HepG2 (cell line): ENCODE measurements around the gene PRMT5. TPM values are rescaled to one million over a fixed set of nuclear protein-coding genes. Genes with fewer than 3 reads are reported as not detected.

Source experiments
- ATF4 ChIP-seq, 2 experiments: fragments of 450-650 bp in 1 of 2; sonication (generic) in 1 of 2; formaldehyde crosslinking; IDR thresholded peaks; 2 replicates each; pipeline versions ENCODE4 v1.5.0 to v1.8.0; 2020 to 2022; ENCODE audit warnings: mild to moderate bottlenecking in 1 of 2, missing genetic modification reagents in 1 of 2
- EP300 ChIP-seq, 3 experiments: sonication (generic) in 1 of 3; formaldehyde crosslinking in 1 of 3; IDR thresholded peaks; 2 replicates each; pipeline versions ENCODE4 v1.5.1 to v1.6.1; 2011 to 2020; ENCODE audit warnings: low read depth in 2 of 3, low read length in 2 of 3, borderline replicate concordance in 1 of 3, improper control_type of control experiment in 1 of 3, mild to moderate bottlenecking in 1 of 3, missing genetic modification reagents in 1 of 3, moderate library complexity in 1 of 3
- PATZ1 ChIP-seq: sonication (generic); formaldehyde crosslinking; IDR thresholded peaks from 2 replicates; pipeline ENCODE4 v1.4.0; 2020; ENCODE audit warnings: missing genetic modification reagents
- PCBP2 ChIP-seq: fragments of 200-400 bp; formaldehyde crosslinking; optimal IDR thresholded peaks from 2 replicates; pipeline ENCODE3; 2018; ENCODE audit warnings: low read length, low read depth; ENCODE audit not compliant: poor library complexity, severe bottlenecking
- PPARG ChIP-seq: conservative IDR thresholded peaks from 2 replicates; pipeline ENCODE4 v1.6.1; 2016; ENCODE audit warnings: missing biosample characterization, missing genetic modification reagents
- THAP9 ChIP-seq: sonication (generic); formaldehyde crosslinking; IDR thresholded peaks from 2 replicates; pipeline ENCODE4; 2020; ENCODE audit warnings: missing genetic modification reagents, mild to moderate bottlenecking, borderline replicate concordance
- ZBTB21 ChIP-seq: sonication (generic); formaldehyde crosslinking; IDR thresholded peaks from 2 replicates; pipeline ENCODE4 v1.4.0; 2020; ENCODE audit warnings: missing genetic modification reagents
- ZMYM3 ChIP-seq: sonication (generic); formaldehyde crosslinking; IDR thresholded peaks from 2 replicates; pipeline ENCODE4 v1.5.1; 2020; ENCODE audit warnings: mild to moderate bottlenecking, missing genetic modification reagents
- ZNF142 ChIP-seq: sonication (generic); formaldehyde crosslinking; IDR thresholded peaks from 2 replicates; pipeline ENCODE4 v1.4.0; 2020; ENCODE audit warnings: missing genetic modification reagents
- ZNF180 ChIP-seq: sonication (generic); formaldehyde crosslinking; IDR thresholded peaks from 2 replicates; pipeline ENCODE4 v1.4.0; 2020; ENCODE audit warnings: low read depth, missing genetic modification reagents, borderline replicate concordance
- ZNF44 ChIP-seq: sonication (generic); formaldehyde crosslinking; IDR thresholded peaks from 2 replicates; pipeline ENCODE4 v1.5.1; 2020; ENCODE audit warnings: mild to moderate bottlenecking, missing genetic modification reagents
- ZNF468 ChIP-seq: sonication (generic); formaldehyde crosslinking; IDR thresholded peaks from 2 replicates; pipeline ENCODE4 v1.8.0; 2022; ENCODE audit warnings: mild to moderate bottlenecking, moderate library complexity, missing genetic modification reagents
- ZNF512 ChIP-seq: sonication (generic); formaldehyde crosslinking; IDR thresholded peaks from 2 replicates; pipeline ENCODE4 v1.4.0; 2020; ENCODE audit warnings: mild to moderate bottlenecking, missing genetic modification reagents
- polyA plus RNA-seq, 8 experiments: library from polyadenylated mRNA; depleted of rRNA in 3 of 8; stranded (reverse) in 7 of 8; unstranded in 1 of 8; fragments of >200 nt; fragmentation: Illumina TruSeq in 4 of 8; extraction: Trizol in 4 of 8; gene quantifications; 2 replicates each; pipeline versions ENCODE4 v1.2.1 to v1.2.3, GENCODE V29; 2011 to 2016; ENCODE audit warnings: low read depth in 4 of 8, missing spikeins in 1 of 8, mixed read lengths in 1 of 8; ENCODE audit not compliant: insufficient read depth in 1 of 8
- total RNA-seq, 5 experiments: library from RNA; depleted of rRNA; stranded (reverse); fragments of >200 nt; fragmentation: Illumina TruSeq; extraction: Trizol; gene quantifications; 2 replicates each; pipeline ENCODE4 v1.2.3, GENCODE V29; 2016; ENCODE audit warnings: low read depth in 1 of 5

PRMT5 gene
- total and polyA plus RNA-seq, 2 of the 13 experiments (the other 11 are each of a cell fraction or from before 2014, with no cell fraction given) = 210 to 354 TPM

- TF ChIP-seq ZNF142 (no peak), PATZ1 (CRISPR knock-in tag) (peak; percentile 64), PPARG (CRISPR knock-in tag) (peak; percentile 62), ZBTB21 (CRISPR knock-in tag) (0 out of 2 replicates have a peak, but pooled peaks have one; percentile 58), ZNF512 (CRISPR knock-in tag) (no peak), ZNF44 (CRISPR knock-in tag) (no peak), PCBP2 (peak; percentile 39), ZNF468 (CRISPR knock-in tag) (no peak), THAP9 (CRISPR knock-in tag) (0 out of 2 replicates have a peak, but pooled peaks have one; percentile 25), EP300 (IDR thresholded peaks at IDR 0.05; ENCODE audit: low read depth in 2 of 2, low read length in 2 of 2) (no peak), EP300 (CRISPR knock-in tag; IDR thresholded peaks at IDR 0.05; ENCODE audit: borderline replicate concordance) (peak; percentile 13; the same call in 1 of the 2 replicates), ATF4 (CRISPR knock-in tag; IDR thresholded peaks at IDR 0.05) (0 out of 4 replicates have a peak, but pooled peaks of 1 of the 2 experiments have one; percentile 43), ZMYM3 (CRISPR knock-in tag) (peak; percentile 54; the same call in 1 of the 2 replicates), ZNF180 (CRISPR knock-in tag) (no peak)
These were observed 44.2 kb upstream of the PRMT5 start (continued) for GRCh38 chr14:22973217-22974032.
